Measurements from ENCODE around the gene AK2.
"Not testable (repeated sequence)": the region's sequence is repeated elsewhere in the genome, so short reads cannot be mapped to it uniquely, and the experiment has no call there.

Gene AK2

DNA sequence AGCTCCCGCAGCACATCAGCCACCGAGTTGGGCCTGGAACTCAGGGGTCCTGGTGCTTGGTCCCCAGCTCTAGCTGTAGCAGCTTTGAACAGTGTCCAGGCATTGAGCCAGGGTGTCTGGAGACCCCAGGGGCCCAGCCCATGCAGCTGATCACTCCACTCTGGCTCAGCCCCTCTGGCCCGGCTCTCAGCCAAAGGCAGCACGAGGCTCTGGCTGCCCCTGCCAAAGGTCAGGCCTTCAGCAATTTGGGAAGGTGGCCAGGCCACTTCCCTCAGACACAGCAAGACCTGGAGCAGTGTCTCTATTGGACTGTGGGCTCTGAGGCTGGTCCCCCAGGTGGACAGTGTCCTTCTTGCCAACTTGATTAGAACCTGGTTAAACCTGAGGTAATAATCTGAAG lies 37.7 kb downstream of the AK2 start:
- DNase-seq (ENCODE audit: low spot score) = no peak

DNA sequence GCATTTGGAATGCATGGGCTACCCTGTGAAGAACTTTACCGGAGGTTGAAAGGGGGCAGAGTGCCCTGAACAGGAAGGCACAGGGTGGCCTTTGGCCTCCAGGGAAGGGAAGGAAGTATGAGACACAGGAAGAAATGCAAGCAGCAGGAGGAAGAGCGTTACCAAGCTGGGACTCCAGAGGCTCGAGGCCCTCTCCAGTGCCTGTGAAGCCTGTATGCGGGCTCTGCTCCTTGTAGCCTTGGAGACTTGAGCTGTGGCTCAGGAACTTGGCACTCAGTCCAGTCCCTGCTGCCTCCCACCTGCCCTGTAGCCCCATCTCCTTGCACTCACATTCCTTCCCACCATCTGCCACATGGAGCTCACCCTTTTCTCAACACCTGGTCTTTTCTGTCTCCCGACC lies 38.6 kb downstream of the AK2 start:
- peak; percentile 84 for DNase-seq (ENCODE audit: low spot score)

DNA sequence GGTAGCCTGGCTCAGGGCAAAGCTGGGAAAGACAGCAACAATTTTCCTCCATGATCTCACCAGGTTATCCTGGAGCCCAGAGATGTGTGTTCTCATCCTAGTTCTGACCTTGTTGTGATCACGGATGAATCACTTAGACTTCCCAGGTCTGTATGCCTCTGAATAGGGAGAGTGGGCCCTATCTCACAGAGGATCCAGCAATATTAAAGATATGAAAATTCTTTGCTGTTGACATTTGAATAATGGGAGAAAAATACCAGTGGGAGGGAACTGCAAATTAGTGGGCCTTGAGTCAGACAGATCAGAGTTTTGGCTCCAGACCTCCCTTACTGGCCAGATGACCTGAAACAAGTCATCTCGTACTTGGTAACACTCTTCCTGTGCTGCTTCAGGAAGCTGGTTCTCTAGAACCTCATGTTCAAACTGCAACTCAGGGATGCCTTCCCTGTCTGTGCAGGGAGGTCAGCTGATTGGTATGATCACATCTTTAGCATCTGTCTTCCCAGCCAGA lies 39.2 kb downstream of the AK2 start:
- no peak for DNase-seq (ENCODE audit: low spot score)

DNA sequence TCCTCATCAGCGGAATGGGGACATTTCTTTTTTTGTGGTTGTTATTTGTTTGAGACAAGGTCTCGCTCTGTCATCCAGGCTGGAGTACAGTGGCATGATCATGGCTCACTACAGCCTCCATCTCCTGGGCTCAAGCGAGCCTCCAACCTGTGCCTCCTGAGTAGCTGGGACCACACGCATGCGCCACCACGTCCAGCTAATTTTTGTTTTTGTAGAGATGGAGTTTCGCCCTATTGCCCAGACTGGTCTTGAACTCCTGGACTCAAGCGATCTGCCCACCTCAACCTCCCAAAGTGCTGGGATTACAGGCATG lies 43.4 kb downstream of the AK2 start:
- not testable (repeated sequence) for DNase-seq (ENCODE audit: low spot score)

DNA sequence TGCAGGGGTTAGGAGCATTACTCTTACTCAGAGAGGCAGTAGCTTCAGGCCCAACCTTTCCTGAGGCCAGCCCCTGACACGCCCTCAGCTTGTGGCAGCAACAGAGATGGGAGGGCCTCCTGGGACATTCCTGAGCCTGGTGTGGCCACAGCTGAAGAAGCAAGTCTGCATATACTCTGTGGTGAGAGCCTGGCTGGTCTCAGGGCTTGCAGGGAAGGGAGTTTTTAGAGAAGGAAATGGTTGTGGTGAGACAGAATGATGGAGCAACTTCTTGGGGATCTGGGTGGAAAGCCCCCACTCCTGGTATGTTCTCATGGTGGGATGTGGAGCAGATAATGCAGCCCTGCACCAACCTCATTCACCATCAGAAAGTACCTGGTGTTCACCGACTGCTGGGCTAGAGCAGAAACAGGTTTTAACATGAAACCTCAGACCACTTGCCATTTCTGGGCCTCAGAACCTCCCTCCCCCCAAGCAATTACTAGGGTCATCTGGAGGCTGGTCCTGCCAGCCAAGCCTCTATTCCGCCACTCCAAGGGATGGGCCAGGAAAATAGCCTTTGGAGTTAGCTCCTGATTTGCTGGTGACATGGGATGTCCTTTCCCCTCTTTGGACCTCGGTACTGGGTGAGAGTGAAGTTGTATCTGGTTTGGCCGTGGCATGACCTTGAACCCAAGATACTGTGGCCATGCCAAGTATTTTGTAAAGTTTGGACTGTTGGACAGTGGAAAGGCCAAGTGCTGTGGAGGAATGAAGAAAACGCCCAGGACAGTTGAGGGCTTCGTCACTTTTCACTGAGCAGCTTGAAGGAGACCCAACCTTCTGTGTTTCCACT lies 44.0 kb downstream of the AK2 start:
- peak; percentile 54 for DNase-seq (ENCODE audit: low spot score)

DNA sequence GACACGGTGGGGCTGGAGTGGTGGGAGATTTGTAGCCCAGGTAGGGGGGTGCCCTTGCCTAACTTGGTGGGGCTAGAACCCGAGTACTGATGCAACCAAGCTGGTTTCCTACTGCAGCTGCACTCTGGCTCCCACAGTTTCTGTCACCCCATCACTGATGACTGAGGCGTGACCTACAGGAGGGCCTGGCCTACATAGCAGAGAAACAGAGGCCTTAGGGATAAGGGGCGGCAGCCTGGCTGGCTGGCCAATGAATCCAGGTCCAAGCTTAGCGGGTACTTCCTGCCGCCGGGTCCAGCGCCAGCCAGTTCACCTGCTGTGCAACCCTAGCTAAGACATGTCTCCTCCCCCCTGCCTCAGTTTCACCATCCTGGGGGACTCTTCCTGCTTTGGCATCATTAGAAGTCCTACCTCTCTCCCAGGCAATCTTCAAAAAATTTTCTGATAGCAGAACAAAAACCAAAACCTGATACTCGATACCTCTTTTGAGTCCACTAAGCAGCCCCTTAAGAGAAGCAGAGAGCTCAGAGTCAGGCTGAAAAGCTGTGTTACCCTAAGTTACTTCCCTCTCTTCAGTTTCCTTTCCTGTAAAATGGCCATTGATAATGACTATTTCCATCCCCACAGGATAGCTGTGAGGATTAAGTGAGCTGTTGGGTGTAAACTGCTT lies 44.7 kb downstream of the AK2 start:
- DNase-seq (ENCODE audit: low spot score) = no peak

DNA sequence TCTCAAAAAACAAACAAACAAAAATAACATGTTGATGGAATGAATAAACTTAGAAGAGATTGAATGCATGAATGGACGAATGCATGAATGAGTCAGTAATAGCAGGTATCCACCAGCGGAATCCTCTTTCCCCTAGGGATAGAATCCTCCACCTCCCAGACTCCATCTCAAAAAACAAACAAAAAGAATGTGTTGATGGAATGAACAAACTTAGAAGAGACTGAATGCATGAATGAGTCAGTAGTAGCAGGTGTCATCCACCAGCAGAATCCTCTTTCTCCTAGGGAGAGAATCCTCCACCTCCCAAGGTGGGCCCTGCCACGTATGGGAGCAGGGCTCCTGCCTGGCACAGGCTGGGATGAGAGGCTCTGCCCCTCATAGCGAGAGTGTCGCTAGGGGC lies 45.3 kb downstream of the AK2 start:
- no peak for DNase-seq (ENCODE audit: low spot score)

DNA sequence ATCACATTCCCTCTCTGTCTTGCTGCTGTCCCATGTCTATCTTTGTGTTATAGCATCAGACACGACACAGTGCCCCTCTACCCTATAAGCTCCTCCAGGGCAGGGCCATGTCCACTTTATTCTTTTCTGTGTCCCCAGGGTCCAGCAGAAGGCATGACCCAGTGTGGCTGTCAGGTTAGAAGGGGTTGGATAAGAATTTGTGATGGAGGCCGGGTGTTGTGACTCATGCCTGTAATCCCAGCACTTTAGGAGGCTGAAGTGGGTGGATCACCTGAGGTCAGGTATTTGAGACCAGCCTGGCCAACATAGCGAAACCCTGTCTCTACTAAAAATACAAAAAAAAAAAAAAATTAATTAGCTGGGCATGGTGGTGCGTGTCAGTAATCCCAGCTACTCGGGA lies 45.8 kb downstream of the AK2 start:
- no peak for DNase-seq (ENCODE audit: low spot score)

DNA sequence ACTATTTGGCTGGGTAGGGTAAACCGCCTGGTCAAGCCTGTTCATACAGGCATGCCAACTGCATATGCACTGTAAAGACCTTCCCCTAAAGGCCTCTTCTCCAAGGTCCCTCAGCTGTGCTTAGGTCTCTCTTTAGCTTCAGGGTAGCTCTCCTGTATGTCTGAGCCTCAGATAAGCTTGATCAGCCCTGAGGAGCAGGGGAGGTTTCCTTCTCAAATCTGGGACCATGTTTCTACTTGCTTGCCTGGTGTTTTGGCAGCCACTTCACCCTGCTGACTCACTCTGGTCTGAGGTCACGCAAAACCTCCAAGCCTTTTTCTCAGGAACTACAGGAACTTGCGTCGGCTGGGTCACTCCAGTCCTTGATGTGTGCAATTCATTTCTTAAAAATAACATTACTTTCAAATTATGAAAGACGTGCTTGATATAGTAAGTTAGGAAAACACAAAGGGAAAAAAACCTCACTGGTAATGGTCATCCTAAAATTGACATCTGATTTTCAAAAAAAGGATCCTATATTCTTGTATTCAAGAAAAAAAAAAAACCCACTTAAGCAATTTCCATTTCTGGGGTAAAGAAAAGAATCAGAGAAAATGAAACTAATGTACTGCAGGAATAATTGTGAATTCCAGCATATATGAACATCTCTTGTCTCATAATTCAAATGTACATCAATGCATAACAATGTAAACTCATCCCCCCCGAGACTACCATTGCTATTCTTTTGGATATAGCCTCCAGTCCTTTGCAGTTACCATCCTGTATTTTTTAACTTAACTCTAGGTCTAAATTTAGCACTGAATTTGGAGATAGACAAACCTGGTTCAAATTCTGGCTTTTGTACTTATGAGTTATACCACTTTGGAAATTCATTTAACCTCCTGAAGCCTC lies 47.3 kb downstream of the AK2 start:
- no peak for DNase-seq (ENCODE audit: low spot score)

DNA sequence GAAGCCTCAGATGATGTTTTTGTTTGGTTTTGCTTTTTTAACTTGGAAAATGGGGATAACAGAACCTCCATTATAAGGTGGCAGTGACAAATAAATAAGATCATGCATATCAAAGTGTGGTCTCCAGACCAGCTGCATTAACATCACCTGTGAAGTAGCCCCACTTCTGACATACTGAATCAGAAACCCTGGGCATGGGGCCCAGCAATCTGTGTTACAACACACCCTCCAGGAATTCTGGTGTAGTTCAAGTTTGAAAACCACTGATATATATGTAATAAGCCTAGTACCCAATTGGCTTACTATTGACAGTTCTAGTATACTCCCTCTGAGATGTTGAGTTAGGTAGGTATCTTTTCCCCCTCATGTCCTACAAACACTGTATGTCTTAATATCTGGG lies 48.0 kb downstream of the AK2 start:
- DNase-seq (ENCODE audit: low spot score) = no peak

DNA sequence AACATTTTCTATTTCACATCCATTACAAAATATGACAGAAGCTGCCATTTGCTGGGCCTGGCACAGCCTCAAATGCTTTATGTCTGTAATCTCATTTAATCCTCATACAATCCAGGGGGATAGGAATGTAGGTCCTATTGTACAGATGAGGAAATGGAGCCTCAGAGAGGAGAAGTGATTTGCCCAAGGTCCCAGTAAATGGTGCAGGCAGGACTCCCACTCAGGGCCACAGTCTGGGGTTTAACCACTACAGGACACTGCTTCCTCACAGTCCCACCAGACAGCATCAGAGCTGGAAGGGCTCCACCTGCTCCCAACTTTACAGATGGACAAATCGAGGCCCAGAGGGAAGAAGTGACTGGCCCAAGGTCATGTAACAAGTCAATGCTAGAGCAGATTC lies 51.5 kb downstream of the AK2 start:
- no peak for DNase-seq (ENCODE audit: low spot score)

DNA sequence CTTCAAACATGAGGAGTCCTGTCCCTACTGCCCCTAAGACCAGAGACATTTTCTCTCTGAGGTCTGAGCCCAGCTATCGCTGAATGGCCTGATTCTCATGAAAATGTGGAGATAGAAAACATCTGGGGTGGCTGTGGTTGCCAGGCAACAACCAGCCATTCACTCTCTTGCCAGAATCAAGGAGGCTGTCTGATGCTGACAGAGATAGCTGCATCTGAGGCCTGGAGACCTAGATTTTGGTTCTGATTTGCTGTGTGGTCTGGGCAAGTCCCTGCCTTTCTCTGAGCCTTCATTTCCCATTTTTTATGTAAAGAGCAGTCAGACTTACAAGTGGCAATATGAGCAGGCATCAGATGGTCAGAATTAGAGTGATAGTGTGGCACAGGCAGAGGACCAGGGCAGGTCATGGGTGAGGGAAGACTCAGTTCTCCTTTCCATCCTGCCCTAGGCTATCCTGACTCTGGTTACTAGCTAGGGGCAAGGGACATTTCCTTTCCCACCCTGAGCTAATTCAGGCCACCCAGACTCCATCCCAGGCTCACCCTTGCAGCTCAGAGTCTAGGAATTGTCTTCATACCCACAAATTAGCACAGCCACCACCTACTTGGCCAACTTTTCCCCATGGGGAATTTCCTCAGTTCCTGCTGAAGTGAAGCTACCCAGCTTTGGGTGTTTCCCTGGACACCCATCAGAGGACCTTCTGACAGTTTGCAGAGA lies 52.1 kb downstream of the AK2 start:
- no peak for DNase-seq (ENCODE audit: low spot score)

DNA sequence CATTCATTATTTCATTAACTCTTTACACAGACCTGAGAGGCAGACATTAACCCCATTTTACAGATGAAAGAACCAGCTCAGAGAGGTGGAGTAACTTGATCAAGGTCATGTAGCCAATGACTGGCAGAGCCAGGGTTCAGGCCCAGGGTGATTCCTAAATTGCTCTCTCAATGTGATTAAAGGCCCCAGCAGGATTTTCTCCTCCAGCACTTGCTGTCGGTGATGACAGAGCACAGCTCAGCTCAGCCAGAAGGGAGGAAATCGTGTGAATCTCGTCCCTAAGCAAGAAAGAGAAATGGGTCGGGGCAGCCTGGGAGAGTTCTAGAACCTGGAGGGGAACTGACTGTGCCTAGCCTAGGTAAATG lies 52.6 kb downstream of the AK2 start:
- DNase-seq (ENCODE audit: low spot score) = no peak

DNA sequence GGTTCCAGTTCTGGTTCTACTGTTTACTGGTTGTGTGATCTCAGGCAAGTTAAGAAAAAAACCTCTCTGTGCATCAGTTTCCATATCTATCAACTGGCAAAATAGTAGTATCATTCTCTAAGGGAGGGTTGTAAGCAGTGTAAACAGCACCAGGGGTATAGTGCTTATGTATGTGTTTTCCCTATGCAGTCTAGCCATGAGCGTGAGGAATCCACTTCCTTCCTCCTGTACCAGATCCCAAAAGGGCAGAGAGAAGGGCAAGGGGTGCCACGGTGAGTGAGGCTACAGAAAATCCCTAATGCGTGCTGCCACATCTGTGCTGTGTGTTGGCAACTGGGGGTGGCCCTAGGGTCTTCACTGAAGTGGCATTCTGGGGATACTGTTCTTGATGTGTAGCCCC lies 53.7 kb downstream of the AK2 start:
- no peak for DNase-seq (ENCODE audit: low spot score)

DNA sequence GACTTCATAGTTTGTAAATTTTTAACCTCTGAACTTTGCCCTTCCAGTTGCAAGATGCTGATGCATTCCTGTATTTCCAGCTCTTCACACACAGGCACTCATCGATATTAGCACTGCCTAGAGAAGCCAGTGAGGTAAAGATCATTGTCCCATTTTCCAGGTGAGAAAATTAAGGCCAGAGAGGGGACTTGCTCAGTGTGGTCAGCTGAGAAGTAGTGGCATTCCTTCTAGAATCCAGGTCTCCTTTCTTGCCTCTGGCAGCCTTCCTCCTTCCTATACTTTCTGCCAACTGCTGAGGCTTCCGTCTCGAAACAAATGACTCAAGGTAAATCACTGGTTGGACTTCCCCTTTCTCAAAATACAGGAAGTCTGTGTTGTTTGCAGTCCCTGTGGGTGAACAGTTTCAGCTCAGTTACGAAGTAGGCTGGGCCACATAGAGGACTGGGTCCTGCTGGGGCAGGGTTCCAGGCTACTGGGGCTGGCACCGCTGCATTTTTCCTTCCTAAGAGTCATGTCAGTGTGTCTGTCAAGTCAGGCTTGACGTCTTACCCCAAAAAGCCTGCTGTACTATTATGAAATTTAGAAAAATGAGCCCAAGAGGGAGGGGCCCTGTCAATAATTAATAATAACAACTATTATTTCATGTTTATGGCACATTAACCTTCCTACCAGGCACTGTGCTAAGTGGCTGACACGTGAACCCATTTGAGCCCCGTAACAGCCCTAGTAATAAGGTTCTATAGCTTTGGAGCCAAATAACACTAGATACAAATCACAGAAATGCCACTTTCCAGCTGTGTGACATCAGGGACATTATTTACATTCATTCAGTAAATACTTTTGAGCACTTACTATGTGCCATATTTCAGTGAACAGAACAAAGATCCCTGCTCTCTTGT lies 55.4 kb downstream of the AK2 start:
- no peak for DNase-seq (ENCODE audit: low spot score)

DNA sequence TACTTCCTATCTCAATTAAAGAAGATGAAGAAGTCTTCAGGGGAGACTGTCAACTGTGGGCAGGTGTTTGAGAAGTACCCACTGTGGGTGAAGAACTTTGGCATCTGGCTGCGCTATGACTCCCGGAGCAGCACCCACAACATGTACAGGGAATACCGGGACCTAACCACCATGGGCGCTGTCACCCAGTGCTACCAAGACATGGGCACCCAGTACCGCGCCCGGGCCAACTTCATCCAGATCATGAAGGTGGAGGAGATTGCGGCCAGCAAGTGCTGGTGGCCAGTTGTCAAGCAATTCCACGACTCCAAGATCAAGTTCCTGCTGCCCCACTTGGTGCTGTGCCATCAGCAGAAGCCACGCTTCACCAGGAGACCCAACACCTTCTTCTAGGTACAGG lies 56.6 kb downstream of the AK2 start:
- DNase-seq (ENCODE audit: low spot score) = no peak

DNA sequence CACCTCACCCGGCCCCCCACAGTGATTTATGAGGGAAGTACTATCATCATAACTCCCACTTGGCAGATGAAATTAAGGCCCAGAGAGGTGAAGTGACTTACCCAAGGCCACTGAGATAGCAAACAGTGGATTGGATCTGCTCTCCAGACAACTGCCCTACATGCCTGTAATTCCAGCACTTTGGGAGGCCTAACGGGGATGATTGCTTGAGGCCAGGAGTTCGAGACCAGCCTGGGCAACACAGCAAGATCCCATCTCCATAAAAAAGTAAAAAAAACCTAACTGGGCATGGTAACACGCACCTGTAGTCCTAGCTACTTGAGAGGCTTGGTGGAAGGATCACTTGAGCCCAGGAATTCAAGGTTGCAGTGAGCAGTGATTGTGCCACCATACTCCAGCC lies 57.8 kb downstream of the AK2 start:
- no peak for DNase-seq (ENCODE audit: low spot score)

DNA sequence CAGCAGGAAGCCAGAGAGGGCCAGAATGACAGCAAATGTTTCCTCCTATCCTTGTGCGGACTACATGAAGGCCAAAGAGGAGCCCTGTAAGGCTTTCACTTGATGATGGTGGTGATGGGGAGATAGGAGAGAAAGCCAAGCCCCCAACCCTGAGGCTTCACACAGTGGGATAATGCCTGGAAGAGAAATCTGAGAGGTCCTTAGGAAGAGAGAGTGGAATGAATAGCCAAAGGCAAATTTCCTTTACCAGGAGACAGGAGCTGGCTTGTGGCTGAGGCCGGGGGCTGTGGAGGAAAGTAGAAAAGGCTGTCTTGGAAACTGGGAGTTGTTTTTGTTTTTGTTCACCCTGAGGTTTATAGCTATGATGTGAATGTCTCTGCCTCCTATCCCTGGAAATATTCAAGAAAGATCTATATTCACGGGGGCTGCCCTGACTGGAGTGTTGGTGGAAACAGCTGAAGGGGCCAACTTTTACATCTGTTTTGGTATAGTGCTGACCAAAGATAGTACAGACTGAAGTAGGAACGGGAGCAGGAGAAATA lies 59.1 kb downstream of the AK2 start:
- no peak for DNase-seq (ENCODE audit: low spot score)

DNA sequence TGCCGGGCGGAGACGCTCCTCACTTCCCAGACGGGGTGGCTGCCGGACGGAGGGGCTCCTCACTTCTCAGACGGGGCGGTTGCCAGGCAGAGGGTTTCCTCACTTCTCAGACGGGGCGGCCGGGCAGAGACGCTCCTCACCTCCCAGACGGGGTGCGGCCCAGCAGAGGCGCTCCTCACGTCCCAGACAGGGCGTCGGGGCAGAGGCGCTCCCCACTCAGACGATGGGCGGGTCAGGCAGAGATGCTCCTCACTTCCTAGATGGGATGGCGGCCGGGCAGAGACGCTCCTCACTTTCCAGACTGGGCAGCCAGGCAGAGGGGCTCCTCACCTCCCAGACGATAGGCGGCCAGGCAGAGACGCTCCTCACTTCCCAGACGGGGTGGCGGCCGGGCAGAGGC lies 61.6 kb downstream of the AK2 start:
- not testable (repeated sequence) for DNase-seq (ENCODE audit: low spot score)

DNA sequence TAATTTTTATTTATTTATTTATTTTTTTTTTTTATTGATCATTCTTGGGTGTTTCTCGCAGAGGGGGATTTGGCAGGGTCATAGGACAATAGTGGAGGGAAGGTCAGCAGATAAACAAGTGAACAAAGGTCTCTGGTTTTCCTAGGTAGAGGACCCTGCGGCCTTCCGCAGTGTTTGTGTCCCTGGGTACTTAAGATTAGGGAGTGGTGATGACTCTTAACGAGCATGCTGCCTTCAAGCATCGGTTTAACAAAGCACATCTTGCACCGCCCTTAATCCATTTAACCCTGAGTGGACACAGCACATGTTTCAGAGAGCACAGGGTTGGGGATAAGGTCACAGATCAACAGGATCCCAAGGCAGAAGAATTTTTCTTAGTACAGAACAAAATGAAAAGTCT lies 63.2 kb downstream of the AK2 start:
- DNase-seq (ENCODE audit: low spot score) = not testable (repeated sequence)
